ENCODE data around the gene PPP1R14D. TPM values are rescaled to one million over a fixed set of nuclear protein-coding genes. Genes with fewer than 3 reads are reported as not detected.
A peak's percentile ranks its signal among the peaks of the same experiment; 100 is the strongest.

The PPP1R14D gene
- total and polyA plus RNA-seq, 2 experiments from 2014 or later = not detected

GRCh38 chr15:40789119-40789518 is 39.4 kb downstream of the PPP1R14D start:
- peaks cover 2% of the 10 kb centered on the region; the same call in 1 of the 2 replicates for H3K36me3 ChIP-seq (ENCODE audit: low read depth)
- H4K20me1 ChIP-seq (ENCODE audit: insufficient read depth) = no peaks in the 10 kb centered on the region
- no peak overlapping the region for H3K4me2 ChIP-seq (ENCODE audit: unreplicated experiment)
- no peaks in the 10 kb centered on the region for H3K27me3 ChIP-seq (replicated peaks; ENCODE audit: insufficient read depth)
- in situ Hi-C loops (cut with MboI) = no loop called here
- no peaks in the 10 kb centered on the region for H3K9me2 ChIP-seq (ENCODE audit: insufficient read depth)
- H3K79me2 ChIP-seq (ENCODE audit: insufficient read depth) = peaks cover 52% of the 10 kb centered on the region
- no peak overlapping the region for H3K27ac ChIP-seq
- WGBS, 2 experiments (ENCODE audit: low coverage in 1 of 2, low lambda C conversion rate in 2 of 2, missing lambda C conversion rate in 2 of 2) = 80 to 82% methylated on average over 5 of the region's 5 CpGs
- no peaks in the 10 kb centered on the region for H3K9me3 ChIP-seq (ENCODE audit: low read depth)
- H3F3A ChIP-seq (ENCODE audit: insufficient read depth) = peaks cover 30% of the 10 kb centered on the region
- H3K4me1 ChIP-seq (ENCODE audit: insufficient read depth) = peaks cover 31% of the 10 kb centered on the region
- H3K4me3 ChIP-seq = no peak overlapping the region
- TF ChIP-seq EZH2phosphoT487 (IDR thresholded peaks at IDR 0.05; ENCODE audit: insufficient read depth, low read depth) (no peak), EZH2 (IDR thresholded peaks at IDR 0.05; ENCODE audit: insufficient read depth, poor library complexity, severe bottlenecking) (no peak)
- H2AFZ ChIP-seq = no peak overlapping the region
- DNase-seq = no peak
- H3K9ac ChIP-seq = no peak overlapping the region

DNA sequence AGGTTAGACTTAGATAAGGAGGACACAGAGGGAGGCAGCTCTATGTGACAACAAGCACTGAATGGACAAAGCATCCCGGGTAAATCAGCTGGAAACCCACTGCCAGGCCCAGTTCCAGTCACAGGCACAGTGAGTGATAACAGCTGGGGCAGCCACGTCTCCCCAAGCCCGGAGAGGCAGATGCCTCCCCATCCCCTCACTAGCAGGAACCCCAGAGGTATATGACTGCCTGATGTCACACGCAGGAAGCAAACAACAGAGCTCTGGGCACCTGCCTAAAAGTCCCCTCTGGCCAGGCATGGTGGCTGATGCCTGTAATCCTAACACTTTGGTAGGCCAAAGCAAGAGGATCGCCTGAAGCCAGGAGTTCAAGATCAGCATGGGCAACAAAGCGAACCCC is 40.5 kb downstream of the PPP1R14D start:
- Histone ChIP-seq H3K36me3 (ENCODE audit: low read depth) (peaks cover 2% of the 10 kb centered on the region; the same call in 1 of the 2 replicates), H3K27ac (no peak overlapping the region), H3K27me3 (replicated peaks; ENCODE audit: insufficient read depth) (no peaks in the 10 kb centered on the region), H3K9me2 (ENCODE audit: insufficient read depth) (no peaks in the 10 kb centered on the region), H2AFZ (no peak overlapping the region), H3K79me2 (ENCODE audit: insufficient read depth) (peaks cover 62% of the 10 kb centered on the region), H4K20me1 (ENCODE audit: insufficient read depth) (no peaks in the 10 kb centered on the region), H3K4me3 (no peak overlapping the region), H3K9ac (no peak overlapping the region), H3K4me2 (ENCODE audit: unreplicated experiment) (no peak overlapping the region), H3K4me1 (ENCODE audit: insufficient read depth) (peaks cover 20% of the 10 kb centered on the region), H3K9me3 (ENCODE audit: low read depth) (no peaks in the 10 kb centered on the region), H3F3A (ENCODE audit: insufficient read depth) (peaks cover 19% of the 10 kb centered on the region)
- TF ChIP-seq EZH2phosphoT487 (IDR thresholded peaks at IDR 0.05; ENCODE audit: insufficient read depth, low read depth) (no peak), EZH2 (IDR thresholded peaks at IDR 0.05; ENCODE audit: insufficient read depth, poor library complexity, severe bottlenecking) (no peak)
- in situ Hi-C loops (cut with MboI) = no loop called here
- DNase-seq = no peak
- 80 to 93% methylated on average over 6 of the region's 6 CpGs for WGBS, 2 experiments (ENCODE audit: low coverage in 1 of 2, low lambda C conversion rate in 2 of 2, missing lambda C conversion rate in 2 of 2)

GRCh38 chr15:40787344-40787841 is 41.1 kb downstream of the PPP1R14D start:
- peak; percentile 81 for DNase-seq
- in situ Hi-C loops (cut with MboI) = no loop called here

DNA sequence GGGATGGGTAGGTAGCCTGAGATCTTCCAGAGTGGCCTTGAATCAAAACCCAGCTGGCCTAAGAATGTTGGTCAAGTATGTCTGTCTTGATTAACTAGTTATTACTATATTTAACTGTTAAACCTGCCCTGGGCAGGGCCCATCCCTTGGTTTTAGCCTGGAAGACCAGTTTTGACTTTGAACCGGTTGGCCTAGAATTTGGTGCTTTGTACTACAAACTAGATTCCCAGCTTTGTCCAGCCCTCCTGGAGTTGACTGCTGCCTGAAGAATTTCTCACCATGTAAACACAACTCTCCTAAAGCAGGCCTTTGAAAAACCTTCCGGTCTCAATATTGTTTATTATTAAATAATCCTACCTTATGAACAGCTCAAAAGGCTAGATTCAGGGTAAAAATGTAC is 42.7 kb downstream of the PPP1R14D start:
- Histone ChIP-seq H3K36me3 (ENCODE audit: low read depth) (no peaks in the 10 kb centered on the region), H3K27me3 (replicated peaks; ENCODE audit: insufficient read depth) (no peaks in the 10 kb centered on the region), H3K4me1 (ENCODE audit: insufficient read depth) (peaks cover 19% of the 10 kb centered on the region), H4K20me1 (ENCODE audit: insufficient read depth) (no peaks in the 10 kb centered on the region), H3K9me2 (ENCODE audit: insufficient read depth) (no peaks in the 10 kb centered on the region), H3K9me3 (ENCODE audit: low read depth) (no peaks in the 10 kb centered on the region), H3K79me2 (ENCODE audit: insufficient read depth) (peaks cover 53% of the 10 kb centered on the region), H3K9ac (no peak overlapping the region), H3K27ac (no peak overlapping the region), H3K4me3 (no peak overlapping the region), H2AFZ (no peak overlapping the region), H3K4me2 (ENCODE audit: unreplicated experiment) (no peak overlapping the region), H3F3A (ENCODE audit: insufficient read depth) (peaks cover 18% of the 10 kb centered on the region)
- DNase-seq = no peak
- in situ Hi-C loops (cut with MboI) = no loop called here
- WGBS, 2 experiments (ENCODE audit: low coverage in 1 of 2, low lambda C conversion rate in 2 of 2, missing lambda C conversion rate in 2 of 2) = 80 to 89% methylated on average over 2 of the region's 2 CpGs
- TF ChIP-seq EZH2phosphoT487 (IDR thresholded peaks at IDR 0.05; ENCODE audit: insufficient read depth, low read depth) (no peak), EZH2 (IDR thresholded peaks at IDR 0.05; ENCODE audit: insufficient read depth, poor library complexity, severe bottlenecking) (no peak)

More at GRCh38 chr15:40787344-40787841, 41.1 kb downstream of the PPP1R14D start:
- Histone ChIP-seq H4K20me1 (ENCODE audit: insufficient read depth) (no peaks in the 10 kb centered on the region), H3K27ac (peak overlapping the region; percentile 19), H3K36me3 (ENCODE audit: low read depth) (peaks cover 2% of the 10 kb centered on the region; the same call in 1 of the 2 replicates), H3K27me3 (replicated peaks; ENCODE audit: insufficient read depth) (no peaks in the 10 kb centered on the region), H3K79me2 (ENCODE audit: insufficient read depth) (peaks cover 64% of the 10 kb centered on the region), H3K4me2 (ENCODE audit: unreplicated experiment) (peak overlapping the region; percentile 24), H3K4me1 (ENCODE audit: insufficient read depth) (peaks cover 20% of the 10 kb centered on the region), H3K9me2 (ENCODE audit: insufficient read depth) (no peaks in the 10 kb centered on the region), H2AFZ (no peak overlapping the region), H3K9ac (0 out of 2 replicates have a peak overlapping the region, but pooled peaks have one; percentile 22), H3K9me3 (ENCODE audit: low read depth) (no peaks in the 10 kb centered on the region), H3F3A (ENCODE audit: insufficient read depth) (peaks cover 18% of the 10 kb centered on the region), H3K4me3 (no peak overlapping the region)
- WGBS, 2 experiments (ENCODE audit: low coverage in 1 of 2, low lambda C conversion rate in 2 of 2, missing lambda C conversion rate in 2 of 2) = 40 to 42% methylated on average over 4 of the region's 4 CpGs
- 0 out of 2 replicates have a peak, but pooled peaks have one; percentile 30 for TF ChIP-seq EZH2phosphoT487 (IDR thresholded peaks at IDR 0.05; ENCODE audit: insufficient read depth, low read depth)
- TF ChIP-seq EZH2 (IDR thresholded peaks at IDR 0.05; ENCODE audit: insufficient read depth, poor library complexity, severe bottlenecking) = no peak

Data from GM23248 (cell line).